Esophagus (tissue), 2 donors: Measurements from ENCODE around the gene CRP. TPM values are rescaled to one million over a fixed set of nuclear protein-coding genes. Genes with fewer than 3 reads are reported as not detected.

ENCODE experiments used
- H3K27ac ChIP-seq, 2 donors: one replicate each; pipeline ENCODE4 v1.5.1; 2013; ENCODE audit warnings: low read depth in 2 of 2, mild to moderate bottlenecking in 2 of 2, inconsistent platforms in 1 of 2, low read length in 1 of 2, moderate library complexity in 1 of 2
- H3K27me3 ChIP-seq, 2 donors: one replicate each; pipeline ENCODE4 v1.6.1; 2013; ENCODE audit warnings: low read length in 2 of 2, control low read depth in 1 of 2, mild to moderate bottlenecking in 1 of 2; ENCODE audit not compliant: insufficient read depth in 2 of 2, control insufficient read depth in 1 of 2
- H3K36me3 ChIP-seq, 2 donors: one replicate each; pipeline ENCODE4 v1.6.1; 2013; ENCODE audit warnings: low read length in 1 of 2; ENCODE audit not compliant: control insufficient read depth in 2 of 2, insufficient read depth in 2 of 2
- H3K4me1 ChIP-seq, 2 donors: one replicate each; pipeline ENCODE4 v1.6.1; 2013; ENCODE audit warnings: low read length in 1 of 2; ENCODE audit not compliant: control insufficient read depth in 2 of 2, insufficient read depth in 2 of 2
- H3K4me3 ChIP-seq, 2 donors: one replicate each; pipeline ENCODE4 v1.5.1; 2013; ENCODE audit warnings: low read length in 2 of 2, mild to moderate bottlenecking in 2 of 2, low read depth in 1 of 2, moderate library complexity in 1 of 2
- H3K9me3 ChIP-seq, 2 donors: one replicate each; pipeline ENCODE4 v1.6.1; 2013; ENCODE audit warnings: mild to moderate bottlenecking in 2 of 2, low read depth in 1 of 2, low read length in 1 of 2, moderate library complexity in 1 of 2; ENCODE audit not compliant: control insufficient read depth in 2 of 2, insufficient read depth in 1 of 2
- WGBS, 2 donors: extraction: QIAGEN DNeasy Blood & Tissue Kit; methylation state at CpG; one replicate each; pipeline ENCODE4 v1.1.7; 2013; 5-methylcytosine and 5-hydroxymethylcytosine counted together
- polyA plus RNA-seq, 2 donors: library from polyadenylated mRNA; stranded (reverse); fragments of 200-250 nt; gene quantifications; one replicate each; pipeline ENCODE4 v1.2.3, GENCODE V29; 2013
- donor health status: healthy with polysubstance abuse.
- donor health status: Bipolar disorder and iron deficiency.

Gene CRP
- polyA plus RNA-seq, 2 donors, result not detected

GRCh38 chr1:159669338-159669737, 45.1 kb downstream of the CRP start:
- 33 to 44% methylated on average over 1 of the region's 1 CpG for WGBS, 2 donors
- Histone ChIP-seq H3K4me1 (no peaks in the 10 kb centered on the region), H3K4me3 (no peak overlapping the region), H3K36me3 (no peaks in the 10 kb centered on the region), H3K27ac (no peak overlapping the region), H3K27me3 (peaks cover 0 to 2% of the 10 kb centered on the region in 2 donors), H3K9me3 (no peaks in the 10 kb centered on the region)

- WGBS, 2 donors, result 68 to 80% methylated on average over 3 of the region's 3 CpGs
- Histone ChIP-seq H3K27me3 (peaks cover 0 to 2% of the 10 kb centered on the region in 2 donors), H3K36me3 (no peaks in the 10 kb centered on the region), H3K27ac (no peak overlapping the region), H3K4me3 (no peak overlapping the region), H3K4me1 (no peaks in the 10 kb centered on the region), H3K9me3 (no peaks in the 10 kb centered on the region)
These were observed 45.6 kb downstream of the CRP start for GRCh38 chr1:159668739-159669138.

GRCh38 chr1:159664247-159664646, 50.1 kb downstream of the CRP start:
- WGBS, 2 donors, result 71 to 72% methylated on average over 3 of the region's 3 CpGs
- peaks cover 0 to 1% of the 10 kb centered on the region in 2 donors for H3K27me3 ChIP-seq

GRCh38 chr1:159663552-159663951, 50.8 kb downstream of the CRP start:
- 72 to 74% methylated on average over 2 of the region's 2 CpGs for WGBS, 2 donors
- Histone ChIP-seq H3K4me3 (no peak overlapping the region), H3K9me3 (no peaks in the 10 kb centered on the region)

More at GRCh38 chr1:159664247-159664646, 50.1 kb downstream of the CRP start:
- H3K4me3 ChIP-seq, result no peak overlapping the region
- no peaks in the 10 kb centered on the region for H3K9me3 ChIP-seq
- H3K36me3 ChIP-seq, result no peaks in the 10 kb centered on the region
- H3K4me1 ChIP-seq, result no peaks in the 10 kb centered on the region
- H3K27ac ChIP-seq, result no peak overlapping the region

More at GRCh38 chr1:159663552-159663951, 50.8 kb downstream of the CRP start:
- Histone ChIP-seq H3K4me1 (no peaks in the 10 kb centered on the region), H3K27me3 (peaks cover 0 to 2% of the 10 kb centered on the region in 2 donors), H3K36me3 (no peaks in the 10 kb centered on the region), H3K27ac (no peak overlapping the region)

Other genes with a start within 250 kb of the CRP start
- not detected for gene OR10J5, start 178.6 kb downstream of the CRP start, polyA plus RNA-seq
- not detected for gene APCS, start 126.8 kb downstream of the CRP start, polyA plus RNA-seq
- gene DUSP23, start 66.4 kb upstream of the CRP start, polyA plus RNA-seq, result 10 to 100 TPM; 70.6 to 92.5 TPM
- gene FCRL6, start 87.8 kb upstream of the CRP start, polyA plus RNA-seq, result under 1 TPM; 0.04 to 0.08 TPM
- gene SLAMF8, start 112.3 kb upstream of the CRP start, polyA plus RNA-seq, result under 1 TPM; 0.33 to 0.81 TPM
- gene VSIG8, start 148.1 kb upstream of the CRP start, polyA plus RNA-seq, result 1 to 10 TPM; 4.2 to 4.4 TPM
- gene CFAP45, start 185.6 kb upstream of the CRP start, polyA plus RNA-seq, result under 1 TPM; 0.44 to 0.61 TPM
- 100 to 1,000 TPM; 309 to 366 TPM for gene TAGLN2, start 210.9 kb upstream of the CRP start, polyA plus RNA-seq
- gene IGSF9, start 231.0 kb upstream of the CRP start, polyA plus RNA-seq, result 10 to 100 TPM in 1 of 2 donors, 1 to 10 TPM in 1; 7.4 to 16.1 TPM
- gene SLAMF9, start 239.6 kb upstream of the CRP start, polyA plus RNA-seq, result under 1 TPM; 0.05 to 0.14 TPM